GM12865 (cell line): ENCODE results near the gene SDC4.

ENCODE experiments used
- DNase-seq: peaks from one replicate; pipeline ENCODE4 v3.0.0; 2010; ENCODE audit warnings: low read depth
- H3K4me3 ChIP-seq: 2 replicates; pipeline ENCODE4 v1.5.1; 2011; ENCODE audit warnings: mild to moderate bottlenecking, low read depth, low read length, control low read depth
- CTCF ChIP-seq: IDR thresholded peaks from 2 replicates; pipeline ENCODE4 v1.5.1; 2011; ENCODE audit warnings: low read length, control low read depth, low read depth, inconsistent platforms; ENCODE audit not compliant: insufficient read depth; ENCODE audit errors: missing control alignments

Gene SDC4

GRCh38 chr20:45329497-45330319, 18.5 kb downstream of the SDC4 start:
- no peak for DNase-seq
- H3K4me3 ChIP-seq: no peak overlapping the region
- TF ChIP-seq CTCF: no peak

DNA sequence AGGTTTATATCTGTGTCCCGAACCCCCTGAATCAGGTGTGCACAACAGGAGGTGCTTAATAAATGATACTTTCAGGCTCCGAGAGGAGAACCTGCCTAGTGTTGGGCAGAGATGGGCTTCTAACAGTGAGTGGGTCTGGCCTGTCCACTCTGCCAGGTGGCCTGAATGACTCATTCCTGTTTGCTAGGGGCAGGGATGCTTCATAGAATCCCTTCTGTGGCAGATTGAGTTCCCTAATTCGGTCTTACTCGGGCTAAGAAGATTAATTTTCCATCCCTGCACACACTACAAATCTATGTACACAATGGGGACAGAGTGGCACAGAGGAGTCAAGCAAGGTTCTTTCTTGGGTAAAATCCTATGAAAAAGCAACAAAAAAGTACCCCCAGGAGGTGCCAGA, 19.8 kb downstream of the SDC4 start:
- no peak overlapping the region for H3K4me3 ChIP-seq
- DNase-seq: no peak
- no peak for TF ChIP-seq CTCF

GRCh38 chr20:45325371-45325770, 22.9 kb downstream of the SDC4 start:
- H3K4me3 ChIP-seq: no peak overlapping the region
- no peak for TF ChIP-seq CTCF
- DNase-seq: no peak

- DNase-seq: no peak
- H3K4me3 ChIP-seq: no peak overlapping the region
- TF ChIP-seq CTCF: no peak
These were observed 24.5 kb downstream of the SDC4 start for GRCh38 chr20:45323731-45324130.

DNA sequence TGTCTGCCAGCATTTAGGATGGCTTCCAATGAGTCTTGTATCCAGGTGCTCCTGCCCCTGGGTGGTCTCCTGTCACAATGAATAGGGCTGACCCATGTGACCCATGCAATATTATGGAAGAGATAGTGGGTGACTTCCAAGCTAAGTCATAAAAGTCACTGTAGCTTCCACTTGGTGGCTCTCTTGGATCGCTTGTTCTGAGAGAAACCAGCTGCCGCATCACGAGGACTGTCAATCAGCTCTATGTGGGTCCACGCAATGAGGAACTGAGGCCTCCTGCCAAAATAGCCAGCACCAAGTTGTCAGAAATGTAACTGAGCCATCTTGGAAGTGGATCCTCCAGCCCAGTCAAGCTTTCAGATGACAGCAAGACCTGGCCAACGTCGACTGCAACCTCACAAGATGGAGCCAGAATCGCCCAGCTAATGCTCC, 25.3 kb downstream of the SDC4 start:
- TF ChIP-seq CTCF: peak; percentile 7
- no peak overlapping the region for H3K4me3 ChIP-seq
- DNase-seq: peak; percentile 57

DNA sequence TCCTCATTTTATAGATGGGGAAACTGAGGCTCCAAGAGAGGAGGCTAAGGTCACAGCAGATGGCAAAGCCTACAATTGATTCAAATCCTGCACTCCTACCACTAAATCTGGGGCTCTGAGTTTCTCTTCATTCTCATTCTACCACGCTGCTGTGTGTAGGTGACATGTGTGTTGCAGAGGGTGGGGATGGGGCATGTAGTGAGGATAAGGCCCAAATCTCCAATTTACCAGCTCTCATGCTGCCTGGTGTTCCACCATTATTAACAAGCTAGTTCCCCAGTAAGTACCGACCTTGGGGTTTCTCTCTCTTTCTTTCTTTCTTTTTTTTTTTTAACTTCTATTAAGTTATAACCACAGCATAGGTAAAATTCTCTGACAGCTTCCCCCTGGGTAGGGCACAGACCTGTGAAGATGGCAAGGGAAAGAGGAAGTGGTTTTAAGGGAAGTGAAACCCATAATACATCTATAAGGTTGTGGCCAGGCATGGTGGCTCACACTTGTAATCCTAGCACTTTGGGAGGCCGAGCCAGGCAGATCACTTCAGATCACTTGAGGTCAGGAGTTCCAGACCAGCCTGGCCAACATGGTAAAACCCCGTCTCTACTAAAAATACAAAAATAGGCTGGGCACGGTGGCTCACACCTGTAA, 27.2 kb downstream of the SDC4 start:
- DNase-seq: peak; percentile 62
- TF ChIP-seq CTCF: no peak
- H3K4me3 ChIP-seq: no peak overlapping the region

DNA sequence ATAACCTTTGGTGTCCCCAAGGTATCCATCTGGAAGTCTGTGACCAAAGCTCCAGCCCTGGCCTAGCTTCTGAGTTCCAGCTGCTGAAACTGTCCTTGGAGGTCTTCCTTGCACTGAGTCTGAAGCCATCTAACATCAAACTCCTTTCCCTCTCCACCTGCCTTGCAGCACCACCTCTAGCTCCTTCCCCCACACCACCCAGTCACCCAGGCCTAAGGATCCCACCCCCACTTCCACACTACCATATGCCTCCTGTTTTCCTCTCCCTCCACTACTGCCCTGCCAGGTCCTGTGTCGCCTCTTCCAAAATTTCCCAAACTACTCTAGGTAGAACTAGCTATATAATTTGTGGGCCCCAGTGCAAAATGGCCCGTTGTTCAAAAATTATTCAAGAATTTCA, 29.3 kb downstream of the SDC4 start:
- H3K4me3 ChIP-seq: no peak overlapping the region
- no peak for TF ChIP-seq CTCF
- no peak for DNase-seq
